ENCODE data around the gene RPS6KC1.
"Not testable (repeated sequence)": the region's sequence is repeated elsewhere in the genome, so short reads cannot be mapped to it uniquely, and the experiment has no call there.

RPS6KC1 gene

GRCh38 chr1:213291526-213291925 is 240.5 kb downstream of the RPS6KC1 start:
- DNase-seq, result no peak

GRCh38 chr1:213292614-213293013 is 241.6 kb downstream of the RPS6KC1 start:
- no peak for DNase-seq

- no peak for DNase-seq
These were observed 244.8 kb downstream of the RPS6KC1 start for GRCh38 chr1:213295860-213296259.

- no peak for DNase-seq
These were observed 245.5 kb downstream of the RPS6KC1 start for GRCh38 chr1:213296558-213296957.

- DNase-seq, result no peak
These were observed 246.0 kb downstream of the RPS6KC1 start for GRCh38 chr1:213297021-213297420.

- DNase-seq, result no peak
These were observed 249.4 kb downstream of the RPS6KC1 start for GRCh38 chr1:213300433-213300832.

- DNase-seq, result not testable (repeated sequence)
These were observed 250.5 kb downstream of the RPS6KC1 start for GRCh38 chr1:213301524-213301923.

DNA sequence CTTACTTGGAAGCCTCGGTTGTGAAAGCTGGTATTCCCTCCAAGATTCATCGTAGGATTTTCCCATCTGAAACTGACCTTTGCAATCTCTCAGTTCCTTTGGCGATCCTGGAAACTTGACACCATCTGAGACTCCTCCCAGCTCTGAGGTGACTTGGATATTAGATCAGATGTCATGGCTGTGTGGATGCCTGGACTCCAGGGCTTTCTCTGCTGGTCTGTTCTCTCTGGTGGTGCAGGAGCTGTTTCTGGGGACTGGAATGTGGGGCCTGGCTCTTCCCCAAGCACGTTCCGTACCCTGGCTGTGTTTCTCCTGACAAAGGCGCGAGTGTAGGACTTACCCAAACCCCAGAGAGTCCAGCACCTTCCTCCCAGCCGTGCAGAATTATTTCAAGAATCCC is 252.2 kb downstream of the RPS6KC1 start:
- DNase-seq, result no peak

DNA sequence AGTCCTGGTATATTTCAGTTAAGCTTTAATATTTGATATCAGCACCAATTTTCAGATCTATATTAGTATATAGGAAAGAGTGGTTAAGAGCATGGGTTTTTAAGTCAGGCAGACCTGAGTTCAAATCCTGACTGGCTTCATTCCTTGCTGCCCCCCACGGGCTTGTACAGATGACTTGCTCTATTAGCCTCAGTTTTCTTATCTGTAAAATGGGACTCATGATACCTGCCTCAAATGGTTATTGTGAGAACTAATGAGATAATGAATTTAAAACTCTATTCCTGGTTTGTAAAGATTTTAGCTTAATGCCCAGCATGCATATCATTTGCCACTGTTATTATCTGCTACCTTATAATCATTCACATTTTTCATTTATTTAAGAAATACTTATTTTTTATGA is 264.5 kb downstream of the RPS6KC1 start:
- no peak for DNase-seq

DNA sequence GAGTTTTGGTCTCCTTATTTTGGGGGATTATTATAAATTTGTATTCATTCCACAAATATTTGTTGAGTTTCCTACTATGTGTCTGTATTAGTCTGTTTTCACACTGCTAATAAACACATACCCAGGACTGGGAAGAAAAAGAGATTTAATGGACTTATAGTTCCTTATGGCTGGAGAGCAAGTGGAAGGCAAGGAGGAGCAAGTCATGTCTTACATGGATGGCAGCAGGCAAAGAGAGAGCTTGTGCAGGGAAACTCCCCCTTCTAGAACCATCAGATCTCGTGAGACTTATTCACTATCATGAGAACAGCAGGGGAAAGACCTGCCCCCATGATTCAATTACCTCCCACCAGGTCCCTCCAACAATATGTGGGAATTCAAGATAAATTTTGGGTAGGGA is 267.4 kb downstream of the RPS6KC1 start:
- DNase-seq, result not testable (repeated sequence)

- no peak for DNase-seq
These were observed 269.3 kb downstream of the RPS6KC1 start for GRCh38 chr1:213320191-213320870.

All from GOT3 (cell line).